Left lung (tissue), 10 donors: ENCODE data around the gene WFDC8. TPM values are rescaled to one million over a fixed set of nuclear protein-coding genes. Genes with fewer than 3 reads are reported as not detected.
"Not testable (repeated sequence)": the region's sequence is repeated elsewhere in the genome, so short reads cannot be mapped to it uniquely, and the experiment has no call there.

Experiments used
- ATAC-seq: fragments of 200-7000 bp; cut with Tn5 transposase; one replicate; pipeline ENCODE4 v1.9.1; 2020; ENCODE audit warnings: moderate library complexity
- DNase-seq, 4 donors: peaks; one replicate each; pipeline ENCODE4 v3.0.0-alpha.2; 2013 to 2020
- H3K27ac ChIP-seq, 2 donors: fragments of 200-600 bp; sonication (generic) in 1 of 2; one replicate each; pipeline versions ENCODE4 v1.5.0 to v1.8.0; 2020 to 2021
- H3K27me3 ChIP-seq, 2 donors: fragments of 200-600 bp; sonication (generic) in 1 of 2; one replicate each; pipeline versions ENCODE4 v1.5.0 to v1.8.0; 2020 to 2021
- H3K36me3 ChIP-seq, 2 donors: fragments of 200-600 bp; sonication (generic) in 1 of 2; one replicate each; pipeline versions ENCODE4 v1.5.0 to v1.8.0; 2020 to 2021
- H3K4me1 ChIP-seq, 2 donors: fragments of 200-600 bp; one replicate each; pipeline ENCODE4 v1.8.0; 2021
- H3K4me3 ChIP-seq, 2 donors: fragments of 200-600 bp; sonication (generic) in 1 of 2; one replicate each; pipeline versions ENCODE4 v1.5.0 to v1.8.0; 2020 to 2021; ENCODE audit warnings: mild to moderate bottlenecking in 1 of 2
- H3K9me3 ChIP-seq, 2 donors: fragments of 200-600 bp; sonication (generic) in 1 of 2; one replicate each; pipeline versions ENCODE4 v1.5.0 to v1.8.0; 2020 to 2021
- intact Hi-C, 2 donors: fragments of 100-400 bp; cut with DNase I; formaldehyde crosslinking; loops; one replicate each; pipeline versions ENCODE4 v1.11.2 to v1.14.2; 2022
- polyA plus RNA-seq, 6 donors: library from polyadenylated mRNA; unstranded; fragments of 120-200 nt; gene quantifications; one replicate each; pipeline ENCODE4 v1.2.1, GENCODE V29; 2013; ENCODE audit not compliant: insufficient read length in 6 of 6
- total RNA-seq, 2 donors: library from RNA; stranded (reverse); fragmentation: NEBNext Ultra II Directional; extraction: Animal tissue kit (Norgen Biotek cat#: 25700); gene quantifications; one replicate each; pipeline ENCODE4 v1.2.1, GENCODE V29; 2021
- TF ChIP-seq, protein P1 (sequence below), 2 donors: fragments of 200-600 bp; sonication (generic) in 1 of 2; IDR thresholded peaks; one replicate each; pipeline versions ENCODE4 v1.5.0 to v1.8.0; 2021; ENCODE audit warnings: antibody characterized with exemption in 2 of 2
- donor health status: DM: no; HTN: yes; CAD: no.
- donor health status: DM: no; HTN: no; CAD: no.

WFDC8 gene
- total and polyA plus RNA-seq, 8 donors = 0.28 TPM; not detected in 7

DNA sequence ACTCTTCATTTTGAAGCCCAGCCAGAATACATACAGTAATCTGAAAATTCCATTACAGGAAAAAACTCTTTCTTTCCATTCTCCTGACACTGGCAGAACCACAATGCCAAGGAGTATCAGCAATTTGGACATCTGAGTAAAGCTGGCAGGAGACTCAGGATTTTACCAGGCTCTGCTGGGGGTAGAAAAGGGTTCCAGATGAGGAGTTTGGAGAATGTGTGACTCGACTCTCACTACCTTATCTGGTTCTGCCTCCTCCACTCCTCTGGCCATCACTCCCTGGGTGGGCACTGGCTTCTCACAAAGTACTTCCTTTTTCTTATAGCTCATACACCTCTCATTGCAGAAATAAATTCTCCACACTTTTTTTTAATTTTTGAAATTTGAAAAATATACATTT lies 10.6 kb upstream of the WFDC8 start:
- Histone ChIP-seq H3K4me1 (no peaks in the 10 kb centered on the region), H3K27ac (no peak overlapping the region), H3K9me3 (no peaks in the 10 kb centered on the region), H3K4me3 (no peak overlapping the region), H3K27me3 (no peaks in the 10 kb centered on the region), H3K36me3 (no peaks in the 10 kb centered on the region)
- intact Hi-C loops = no loop called here
- ATAC-seq = no peak
- TF ChIP-seq, protein P1, sequence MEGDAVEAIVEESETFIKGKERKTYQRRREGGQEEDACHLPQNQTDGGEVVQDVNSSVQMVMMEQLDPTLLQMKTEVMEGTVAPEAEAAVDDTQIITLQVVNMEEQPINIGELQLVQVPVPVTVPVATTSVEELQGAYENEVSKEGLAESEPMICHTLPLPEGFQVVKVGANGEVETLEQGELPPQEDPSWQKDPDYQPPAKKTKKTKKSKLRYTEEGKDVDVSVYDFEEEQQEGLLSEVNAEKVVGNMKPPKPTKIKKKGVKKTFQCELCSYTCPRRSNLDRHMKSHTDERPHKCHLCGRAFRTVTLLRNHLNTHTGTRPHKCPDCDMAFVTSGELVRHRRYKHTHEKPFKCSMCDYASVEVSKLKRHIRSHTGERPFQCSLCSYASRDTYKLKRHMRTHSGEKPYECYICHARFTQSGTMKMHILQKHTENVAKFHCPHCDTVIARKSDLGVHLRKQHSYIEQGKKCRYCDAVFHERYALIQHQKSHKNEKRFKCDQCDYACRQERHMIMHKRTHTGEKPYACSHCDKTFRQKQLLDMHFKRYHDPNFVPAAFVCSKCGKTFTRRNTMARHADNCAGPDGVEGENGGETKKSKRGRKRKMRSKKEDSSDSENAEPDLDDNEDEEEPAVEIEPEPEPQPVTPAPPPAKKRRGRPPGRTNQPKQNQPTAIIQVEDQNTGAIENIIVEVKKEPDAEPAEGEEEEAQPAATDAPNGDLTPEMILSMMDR (IDR thresholded peaks at IDR 0.05) = no peak
- no peak for DNase-seq

DNA sequence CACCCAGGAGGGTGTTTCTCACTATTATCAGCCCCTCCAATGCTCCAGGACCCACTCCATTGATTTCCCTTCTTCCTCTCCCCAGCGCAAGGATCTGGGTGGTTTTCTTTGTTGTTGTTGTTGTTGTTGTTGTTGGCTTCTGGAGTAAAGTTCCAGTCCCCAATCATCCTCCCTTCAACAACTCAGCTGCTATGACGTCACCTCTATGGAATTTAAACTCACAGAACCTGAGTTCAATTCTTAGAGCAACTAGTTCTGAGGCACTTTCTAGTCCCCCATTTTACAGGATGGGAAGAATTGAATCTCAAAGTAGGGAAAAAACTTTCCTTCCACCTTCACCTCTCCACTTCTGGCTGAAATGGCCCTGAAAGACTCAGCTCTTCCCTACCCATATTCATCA lies 9.7 kb upstream of the WFDC8 start:
- TF ChIP-seq, protein P1 (IDR thresholded peaks at IDR 0.05) = no peak
- ATAC-seq = no peak
- intact Hi-C loops = no loop called here
- no peaks in the 10 kb centered on the region for H3K9me3 ChIP-seq
- H3K27me3 ChIP-seq = peaks cover 0 to 5% of the 10 kb centered on the region in 2 donors
- no peak overlapping the region for H3K27ac ChIP-seq
- no peaks in the 10 kb centered on the region for H3K36me3 ChIP-seq
- H3K4me3 ChIP-seq = no peak overlapping the region
- DNase-seq = no peak
- no peaks in the 10 kb centered on the region for H3K4me1 ChIP-seq

DNA sequence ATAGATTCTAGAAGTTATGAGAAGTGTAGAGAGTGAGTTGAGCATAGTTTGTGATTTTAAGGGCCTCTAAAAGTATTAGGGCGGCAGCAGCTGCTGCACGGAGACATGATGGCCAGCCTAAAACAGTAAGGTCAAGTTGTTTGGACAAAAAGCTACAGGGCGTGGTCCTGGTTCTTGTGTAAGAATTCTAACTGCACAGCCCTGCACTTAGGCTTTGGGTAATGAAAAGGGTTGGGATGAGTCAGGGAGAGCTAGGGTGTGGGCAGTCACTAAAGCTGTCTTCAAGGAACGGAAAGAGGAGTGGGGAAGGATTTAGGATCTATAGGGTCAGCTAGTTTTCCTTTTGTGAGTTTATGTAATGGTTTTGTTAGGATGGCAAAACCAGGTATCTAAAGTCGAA lies 6.9 kb upstream of the WFDC8 start:
- peaks cover 0 to 21% of the 10 kb centered on the region in 2 donors for H3K27me3 ChIP-seq
- H3K27ac ChIP-seq, H3K4me1 ChIP-seq, H3K36me3 ChIP-seq, DNase-seq, H3K4me3 ChIP-seq, H3K9me3 ChIP-seq, intact Hi-C loops, ATAC-seq: not testable (repeated sequence)

DNA sequence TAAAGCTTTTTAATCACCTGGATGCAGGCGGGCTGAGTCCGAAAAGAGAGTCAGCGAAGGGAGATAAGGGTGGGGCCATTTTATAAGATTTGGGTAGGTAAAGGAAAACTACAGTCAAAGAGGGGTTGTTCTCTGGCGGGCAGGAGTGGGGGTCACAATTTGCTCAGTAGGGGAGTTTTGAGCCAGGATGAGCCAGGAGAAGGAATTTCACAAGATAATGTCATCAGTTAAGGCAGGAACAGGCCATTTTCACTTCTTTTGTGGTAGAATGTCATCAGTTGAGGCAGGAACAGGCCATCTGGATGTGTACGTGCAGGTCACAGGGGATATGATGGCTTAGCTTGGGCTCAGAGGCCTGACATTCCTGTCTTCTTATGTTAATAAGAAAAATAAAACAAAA lies 5.2 kb upstream of the WFDC8 start:
- H3K27ac ChIP-seq, H3K9me3 ChIP-seq, DNase-seq, H3K4me3 ChIP-seq, H3K36me3 ChIP-seq, ATAC-seq, intact Hi-C loops, H3K4me1 ChIP-seq: not testable (repeated sequence)
- peaks cover 0 to 23% of the 10 kb centered on the region in 2 donors for H3K27me3 ChIP-seq

DNA sequence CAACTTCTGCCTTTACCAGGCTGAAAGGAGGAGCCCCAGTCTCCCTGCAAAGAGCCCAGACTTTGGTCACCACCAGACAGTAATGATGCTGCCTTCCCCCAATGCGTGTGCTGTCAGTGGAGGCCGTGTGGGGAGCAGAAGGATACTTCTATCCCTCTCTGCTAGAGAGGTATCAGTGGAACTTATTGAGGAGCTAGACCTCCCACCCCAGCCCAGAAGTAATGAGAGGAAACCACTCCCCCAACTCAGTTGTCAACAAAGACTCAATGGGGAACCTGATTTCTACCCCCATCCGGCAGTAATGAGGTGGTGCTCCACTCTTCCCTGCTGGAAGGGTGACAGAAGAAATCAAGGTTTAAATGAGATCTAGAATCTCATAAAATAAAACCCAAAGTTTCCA lies 4.4 kb upstream of the WFDC8 start:
- Histone ChIP-seq H3K27me3 (peaks cover 0 to 23% of the 10 kb centered on the region in 2 donors), H3K9me3 (no peaks in the 10 kb centered on the region), H3K4me3 (no peak overlapping the region), H3K36me3 (no peaks in the 10 kb centered on the region), H3K27ac (no peak overlapping the region), H3K4me1 (no peaks in the 10 kb centered on the region)
- DNase-seq = no peak
- TF ChIP-seq, protein P1 (IDR thresholded peaks at IDR 0.05) = no peak
- intact Hi-C loops = no loop called here
- ATAC-seq = no peak

DNA sequence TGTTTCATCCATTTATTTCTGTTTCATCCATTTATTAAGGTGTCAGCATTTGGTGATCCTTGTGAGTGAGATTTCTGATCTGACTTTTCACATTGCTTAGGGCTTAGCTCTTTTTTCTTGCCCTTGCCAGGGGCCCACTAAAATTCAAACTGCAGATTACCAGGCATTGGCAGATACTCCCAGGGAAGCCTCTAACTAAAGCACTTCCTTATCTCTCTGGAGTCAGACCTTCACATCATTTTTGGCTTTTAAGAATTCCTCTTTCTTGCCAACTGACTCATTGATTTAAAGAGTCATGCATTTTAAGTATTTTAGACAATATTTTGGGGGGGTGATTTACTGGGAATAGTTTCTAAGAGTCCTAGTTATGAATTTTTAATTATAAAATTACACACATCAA lies 2.6 kb upstream of the WFDC8 start:
- TF ChIP-seq, protein P1 (IDR thresholded peaks at IDR 0.05) = no peak
- Histone ChIP-seq H3K27me3 (peaks cover 0 to 23% of the 10 kb centered on the region in 2 donors), H3K4me3 (no peak overlapping the region), H3K36me3 (no peaks in the 10 kb centered on the region), H3K27ac (no peak overlapping the region), H3K9me3 (no peaks in the 10 kb centered on the region), H3K4me1 (no peaks in the 10 kb centered on the region)
- DNase-seq = no peak
- ATAC-seq = no peak
- intact Hi-C loops = no loop called here
